ENCODE data around the gene BTBD16. TPM values are rescaled to one million over a fixed set of nuclear protein-coding genes. Genes with fewer than 3 reads are reported as not detected.

Gene BTBD16
- polyA plus RNA-seq, 3 donors, result not detected

DNA sequence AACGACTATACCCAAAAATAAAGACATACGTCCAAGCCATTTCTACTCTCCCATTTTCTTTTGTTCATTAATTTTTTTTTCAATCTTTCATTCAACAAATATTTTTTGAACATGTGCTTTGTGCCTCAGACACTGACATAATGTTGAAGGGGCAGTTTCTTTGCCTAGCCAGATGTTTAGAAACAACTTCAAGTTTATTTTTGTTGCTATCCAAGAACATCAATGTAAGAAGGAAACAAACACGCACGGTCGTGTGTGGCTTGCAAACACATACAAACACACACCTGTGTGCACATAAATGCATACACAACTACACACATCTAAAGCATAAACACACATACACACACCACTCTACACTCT lies 39.9 kb downstream of the BTBD16 start:
- 83% methylated on average over 3 of the region's 5 CpGs for WGBS (ENCODE audit: insufficient coverage)
- H3K4me3 Mint-ChIP-seq, result no peak overlapping the region
- TF ChIP-seq, protein P1, sequence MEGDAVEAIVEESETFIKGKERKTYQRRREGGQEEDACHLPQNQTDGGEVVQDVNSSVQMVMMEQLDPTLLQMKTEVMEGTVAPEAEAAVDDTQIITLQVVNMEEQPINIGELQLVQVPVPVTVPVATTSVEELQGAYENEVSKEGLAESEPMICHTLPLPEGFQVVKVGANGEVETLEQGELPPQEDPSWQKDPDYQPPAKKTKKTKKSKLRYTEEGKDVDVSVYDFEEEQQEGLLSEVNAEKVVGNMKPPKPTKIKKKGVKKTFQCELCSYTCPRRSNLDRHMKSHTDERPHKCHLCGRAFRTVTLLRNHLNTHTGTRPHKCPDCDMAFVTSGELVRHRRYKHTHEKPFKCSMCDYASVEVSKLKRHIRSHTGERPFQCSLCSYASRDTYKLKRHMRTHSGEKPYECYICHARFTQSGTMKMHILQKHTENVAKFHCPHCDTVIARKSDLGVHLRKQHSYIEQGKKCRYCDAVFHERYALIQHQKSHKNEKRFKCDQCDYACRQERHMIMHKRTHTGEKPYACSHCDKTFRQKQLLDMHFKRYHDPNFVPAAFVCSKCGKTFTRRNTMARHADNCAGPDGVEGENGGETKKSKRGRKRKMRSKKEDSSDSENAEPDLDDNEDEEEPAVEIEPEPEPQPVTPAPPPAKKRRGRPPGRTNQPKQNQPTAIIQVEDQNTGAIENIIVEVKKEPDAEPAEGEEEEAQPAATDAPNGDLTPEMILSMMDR (IDR thresholded peaks at IDR 0.05), result no peak

GRCh38 chr10:122311716-122312115 lies 40.6 kb downstream of the BTBD16 start:
- Mint-ChIP-seq H3K27me3 (ENCODE audit: low read depth in 3 of 3) (peaks cover 8 to 18% (median 11%) of the 10 kb centered on the region in 3 donors), H3K9me3 (peaks cover 0 to 2% (median 0%) of the 10 kb centered on the region in 7 donors), H3K36me3 (no peaks in the 10 kb centered on the region), H3K27ac (no peak overlapping the region), H3K4me1 (no peaks in the 10 kb centered on the region), H3K4me3 (no peak overlapping the region)
- intact Hi-C loops (cut with micrococcal nuclease), result no loop called here
- no peak overlapping the region for H3K4me2 ChIP-seq (replicated peaks; ENCODE audit: extremely low read depth, low read length, poor library complexity, severe bottlenecking)
- no peaks in the 10 kb centered on the region for H4K20me1 ChIP-seq (ENCODE audit: insufficient read depth, low read length)
- H3K9ac ChIP-seq (ENCODE audit: insufficient read depth, low read length, poor library complexity, severe bottlenecking), result no peak overlapping the region
- no peaks in the 10 kb centered on the region for H3K4me1 ChIP-seq (ENCODE audit: control insufficient read depth in 1 of 2, insufficient read depth in 2 of 2, low read length in 2 of 2)
- no peak overlapping the region for H3K4me3 ChIP-seq (replicated peaks in 1 of 3; ENCODE audit: low read depth in 2 of 3, low read length in 3 of 3)
- no peak for DNase-seq
- H3K27me3 ChIP-seq (ENCODE audit: control insufficient read depth in 2 of 2, insufficient read depth in 2 of 2, low read length in 2 of 2), result no peaks in the 10 kb centered on the region
- no peaks in the 10 kb centered on the region for H3K9me3 ChIP-seq (replicated peaks in 1 of 2; ENCODE audit: control insufficient read depth in 1 of 2, insufficient read depth in 1 of 2, low read length in 2 of 2)
- H3K36me3 ChIP-seq (replicated peaks in 1 of 2; ENCODE audit: control insufficient read depth in 1 of 2, insufficient read depth in 2 of 2, low read length in 2 of 2), result no peaks in the 10 kb centered on the region
- H3K27ac ChIP-seq (ENCODE audit: low read depth in 1 of 2, low read length in 2 of 2), result no peak overlapping the region
- no CpG with 5 or more reads among the region's 1 CpG for WGBS (ENCODE audit: insufficient coverage)
- no peaks in the 10 kb centered on the region for H3K79me2 ChIP-seq (ENCODE audit: insufficient read depth, low read length)
- TF ChIP-seq, protein P1 (IDR thresholded peaks at IDR 0.05), result no peak
- H2AFZ ChIP-seq (ENCODE audit: insufficient read depth, low read depth, low read length, poor library complexity, severe bottlenecking), result no peak overlapping the region

More for the DNA sequence above, 39.9 kb downstream of the BTBD16 start:
- H3K9ac ChIP-seq (ENCODE audit: insufficient read depth, low read length, poor library complexity, severe bottlenecking), result no peak overlapping the region
- H3K27ac ChIP-seq (ENCODE audit: low read depth in 1 of 2, low read length in 2 of 2), result no peak overlapping the region
- no peak overlapping the region for H2AFZ ChIP-seq (ENCODE audit: insufficient read depth, low read depth, low read length, poor library complexity, severe bottlenecking)
- no peaks in the 10 kb centered on the region for H3K36me3 Mint-ChIP-seq
- H3K27me3 Mint-ChIP-seq (ENCODE audit: low read depth in 3 of 3), result peaks cover 7 to 18% (median 8%) of the 10 kb centered on the region in 3 donors
- no peaks in the 10 kb centered on the region for H3K27me3 ChIP-seq (ENCODE audit: control insufficient read depth in 2 of 2, insufficient read depth in 2 of 2, low read length in 2 of 2)
- no peaks in the 10 kb centered on the region for H3K4me1 Mint-ChIP-seq
- peaks cover 0 to 2% (median 0%) of the 10 kb centered on the region in 7 donors for H3K9me3 Mint-ChIP-seq
- no peaks in the 10 kb centered on the region for H3K36me3 ChIP-seq (replicated peaks in 1 of 2; ENCODE audit: control insufficient read depth in 1 of 2, insufficient read depth in 2 of 2, low read length in 2 of 2)
- no peak overlapping the region for H3K4me2 ChIP-seq (replicated peaks; ENCODE audit: extremely low read depth, low read length, poor library complexity, severe bottlenecking)
- no peaks in the 10 kb centered on the region for H3K9me3 ChIP-seq (replicated peaks in 1 of 2; ENCODE audit: control insufficient read depth in 1 of 2, insufficient read depth in 1 of 2, low read length in 2 of 2)
- no peak overlapping the region for H3K27ac Mint-ChIP-seq
- H3K79me2 ChIP-seq (ENCODE audit: insufficient read depth, low read length), result no peaks in the 10 kb centered on the region
- H4K20me1 ChIP-seq (ENCODE audit: insufficient read depth, low read length), result no peaks in the 10 kb centered on the region
- H3K4me3 ChIP-seq (replicated peaks in 1 of 3; ENCODE audit: low read depth in 2 of 3, low read length in 3 of 3), result no peak overlapping the region
- H3K4me1 ChIP-seq (ENCODE audit: control insufficient read depth in 1 of 2, insufficient read depth in 2 of 2, low read length in 2 of 2), result no peaks in the 10 kb centered on the region
- intact Hi-C loops (cut with micrococcal nuclease), result no loop called here
- no peak for DNase-seq
